ENCODE results near the gene BLOC1S6.

DNA sequence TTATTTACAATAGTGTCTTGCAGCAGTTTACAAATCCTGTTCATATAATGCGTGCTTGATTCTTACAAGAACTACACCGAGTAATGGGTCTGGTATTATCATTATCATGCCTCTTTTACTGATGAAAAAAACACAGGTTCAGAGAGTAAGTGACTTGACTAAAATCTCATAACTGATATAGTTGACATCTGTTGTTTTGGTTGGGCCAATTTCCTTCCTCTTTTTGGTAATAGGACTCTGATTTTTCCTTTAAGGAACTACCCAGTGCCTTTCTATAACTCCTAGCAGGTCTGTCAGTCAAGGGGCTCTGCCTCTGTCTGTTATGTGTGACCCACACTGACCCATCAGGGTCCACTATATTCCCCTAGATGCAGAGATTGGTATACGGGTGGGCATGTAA lies 14.6 kb upstream of the BLOC1S6 start:
- TF ChIP-seq, protein P1, sequence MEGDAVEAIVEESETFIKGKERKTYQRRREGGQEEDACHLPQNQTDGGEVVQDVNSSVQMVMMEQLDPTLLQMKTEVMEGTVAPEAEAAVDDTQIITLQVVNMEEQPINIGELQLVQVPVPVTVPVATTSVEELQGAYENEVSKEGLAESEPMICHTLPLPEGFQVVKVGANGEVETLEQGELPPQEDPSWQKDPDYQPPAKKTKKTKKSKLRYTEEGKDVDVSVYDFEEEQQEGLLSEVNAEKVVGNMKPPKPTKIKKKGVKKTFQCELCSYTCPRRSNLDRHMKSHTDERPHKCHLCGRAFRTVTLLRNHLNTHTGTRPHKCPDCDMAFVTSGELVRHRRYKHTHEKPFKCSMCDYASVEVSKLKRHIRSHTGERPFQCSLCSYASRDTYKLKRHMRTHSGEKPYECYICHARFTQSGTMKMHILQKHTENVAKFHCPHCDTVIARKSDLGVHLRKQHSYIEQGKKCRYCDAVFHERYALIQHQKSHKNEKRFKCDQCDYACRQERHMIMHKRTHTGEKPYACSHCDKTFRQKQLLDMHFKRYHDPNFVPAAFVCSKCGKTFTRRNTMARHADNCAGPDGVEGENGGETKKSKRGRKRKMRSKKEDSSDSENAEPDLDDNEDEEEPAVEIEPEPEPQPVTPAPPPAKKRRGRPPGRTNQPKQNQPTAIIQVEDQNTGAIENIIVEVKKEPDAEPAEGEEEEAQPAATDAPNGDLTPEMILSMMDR (IDR thresholded peaks at IDR 0.05) = no peak
- no peak for TF ChIP-seq EP300 (IDR thresholded peaks at IDR 0.05)
- no peak for TF ChIP-seq POLR2AphosphoS5 (IDR thresholded peaks at IDR 0.05)

Measured in suprapubic skin (tissue), 4 donors.